ENCODE measurements around the gene MGAT5B.
A peak's percentile ranks its signal among the peaks of the same experiment; 100 is the strongest.
"Not testable (repeated sequence)": the region's sequence is repeated elsewhere in the genome, so short reads cannot be mapped to it uniquely, and the experiment has no call there.

MGAT5B gene

GRCh38 chr17:76868176-76868668 lies at the start of gene MGAT5B:
MGAT5B (plus strand) TSS chr17:76868404; CDS start chr17:76869030, 626 bp downstream.
- DNase-seq = peak; percentile 22 to 63

GRCh38 chr17:76820039-76820438 lies 48.2 kb upstream of the MGAT5B start:
- no peak for DNase-seq

- no peak for DNase-seq
Measured at GRCh38 chr17:76820561-76820960, 47.6 kb upstream of the MGAT5B start.

GRCh38 chr17:76822184-76822778 lies 45.9 kb upstream of the MGAT5B start:
- no peak for DNase-seq

- no peak for DNase-seq
Measured at GRCh38 chr17:76824093-76824492, 44.1 kb upstream of the MGAT5B start.

GRCh38 chr17:76826330-76827068 lies 41.7 kb upstream of the MGAT5B start:
- DNase-seq = no peak

- DNase-seq = no peak
Measured at GRCh38 chr17:76827736-76828135, 40.5 kb upstream of the MGAT5B start.

- no peak for DNase-seq
Measured at GRCh38 chr17:76830987-76831715, 37.1 kb upstream of the MGAT5B start.

GRCh38 chr17:76833034-76833644 lies 35.1 kb upstream of the MGAT5B start:
- no peak for DNase-seq

- DNase-seq = no peak
Measured at GRCh38 chr17:76833747-76834146, 34.5 kb upstream of the MGAT5B start.

- no peak for DNase-seq
Measured at GRCh38 chr17:76834870-76835269, 33.3 kb upstream of the MGAT5B start.

- DNase-seq = no peak
Measured at GRCh38 chr17:76840443-76840767, 27.8 kb upstream of the MGAT5B start.

GRCh38 chr17:76840884-76841775 lies 27.1 kb upstream of the MGAT5B start:
- no peak for DNase-seq

- DNase-seq = no peak
Measured at GRCh38 chr17:76841776-76842405, 26.3 kb upstream of the MGAT5B start.

- not testable (repeated sequence) for DNase-seq
Measured at GRCh38 chr17:76843068-76843467, 25.1 kb upstream of the MGAT5B start.

GRCh38 chr17:76843703-76844484 lies 24.3 kb upstream of the MGAT5B start:
- DNase-seq = no peak

GRCh38 chr17:76844485-76844829 lies 23.7 kb upstream of the MGAT5B start:
- DNase-seq = no peak

GRCh38 chr17:76844846-76845245 lies 23.4 kb upstream of the MGAT5B start:
- DNase-seq = no peak

- no peak for DNase-seq
Measured at GRCh38 chr17:76845541-76846017, 22.6 kb upstream of the MGAT5B start.

- no peak for DNase-seq
Measured at GRCh38 chr17:76847031-76847430, 21.2 kb upstream of the MGAT5B start.

GRCh38 chr17:76848670-76849069 lies 19.5 kb upstream of the MGAT5B start:
- DNase-seq = no peak
